Hematopoietic multipotent progenitor cell treated with erythropoietin and hydrocortisone succinate and interleukin-3 and kit ligand, for 15 days (in vitro differentiated cells): ENCODE measurements around the gene PDGFD.

Experiments
- DNase-seq: peaks from one replicate; pipeline ENCODE4 v3.0.0-alpha.2; 2015; ENCODE audit warnings: low spot score

PDGFD gene

DNA sequence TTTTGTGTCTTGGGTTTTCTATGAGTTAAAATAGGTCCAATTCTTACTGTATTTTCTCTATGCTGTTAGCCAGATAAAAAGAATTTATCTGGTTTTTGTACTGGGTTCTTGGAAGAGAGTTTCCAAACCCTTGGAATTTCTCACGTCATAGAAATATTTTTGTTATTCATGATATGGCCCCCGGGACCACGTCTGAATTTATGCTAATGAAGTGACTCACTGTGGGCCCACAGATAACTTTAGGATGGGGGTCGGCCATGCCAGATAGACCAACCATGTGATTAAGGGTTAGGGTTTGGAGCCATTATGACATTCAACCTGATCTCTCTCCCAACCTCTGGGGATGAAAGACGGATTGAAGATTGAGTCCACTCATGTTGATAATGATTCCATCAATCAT is 163.1 kb downstream of the PDGFD start:
- DNase-seq = no peak

- no peak for DNase-seq
Measured at GRCh38 chr11:103998826-103999508, 165.0 kb downstream of the PDGFD start.

DNA sequence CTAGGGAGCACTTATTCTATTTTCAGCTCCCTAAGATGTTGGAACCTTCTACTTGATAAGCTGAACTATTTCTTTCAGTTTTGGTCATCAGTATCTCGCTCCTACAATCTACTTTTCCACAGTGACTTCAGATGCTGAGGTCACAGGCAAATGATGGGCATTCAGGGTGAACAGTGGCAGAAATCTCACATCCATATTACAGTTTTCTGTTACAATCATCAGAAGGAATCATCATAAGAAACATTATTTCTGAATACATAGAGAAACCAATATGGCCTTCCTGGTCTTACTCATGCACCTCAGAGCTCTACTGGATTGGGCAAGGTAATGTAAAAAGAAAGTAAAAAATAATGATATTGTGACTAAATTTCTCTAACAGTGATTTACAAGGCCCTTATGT is 166.9 kb downstream of the PDGFD start:
- DNase-seq = no peak

- DNase-seq = no peak
Measured at GRCh38 chr11:103995896-103996295, 168.1 kb downstream of the PDGFD start.

- DNase-seq = no peak
Measured at GRCh38 chr11:103994518-103994917, 169.4 kb downstream of the PDGFD start.

GRCh38 chr11:103994094-103994493 is 169.9 kb downstream of the PDGFD start:
- no peak for DNase-seq

DNA sequence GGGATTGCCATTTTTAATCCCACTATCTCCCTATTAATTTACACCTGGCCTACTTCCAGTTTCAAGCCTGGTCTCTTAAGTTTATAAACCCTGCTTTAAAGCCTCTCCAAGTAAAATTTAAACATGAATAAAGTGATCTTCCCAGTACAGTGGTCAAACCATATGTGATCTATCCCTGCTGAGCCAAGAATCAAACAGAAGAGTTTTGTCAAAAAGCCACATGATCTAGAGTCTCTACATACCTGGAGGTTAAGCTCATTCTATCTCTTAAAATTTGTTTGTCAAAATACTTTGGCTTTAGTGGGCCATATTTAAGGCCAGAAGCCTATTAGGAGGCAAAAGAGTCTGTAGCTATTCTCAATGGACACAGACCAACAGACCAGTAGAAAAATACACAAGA is 170.4 kb downstream of the PDGFD start:
- DNase-seq = no peak

- no peak for DNase-seq
Measured at GRCh38 chr11:103988595-103988969, 175.4 kb downstream of the PDGFD start.

DNA sequence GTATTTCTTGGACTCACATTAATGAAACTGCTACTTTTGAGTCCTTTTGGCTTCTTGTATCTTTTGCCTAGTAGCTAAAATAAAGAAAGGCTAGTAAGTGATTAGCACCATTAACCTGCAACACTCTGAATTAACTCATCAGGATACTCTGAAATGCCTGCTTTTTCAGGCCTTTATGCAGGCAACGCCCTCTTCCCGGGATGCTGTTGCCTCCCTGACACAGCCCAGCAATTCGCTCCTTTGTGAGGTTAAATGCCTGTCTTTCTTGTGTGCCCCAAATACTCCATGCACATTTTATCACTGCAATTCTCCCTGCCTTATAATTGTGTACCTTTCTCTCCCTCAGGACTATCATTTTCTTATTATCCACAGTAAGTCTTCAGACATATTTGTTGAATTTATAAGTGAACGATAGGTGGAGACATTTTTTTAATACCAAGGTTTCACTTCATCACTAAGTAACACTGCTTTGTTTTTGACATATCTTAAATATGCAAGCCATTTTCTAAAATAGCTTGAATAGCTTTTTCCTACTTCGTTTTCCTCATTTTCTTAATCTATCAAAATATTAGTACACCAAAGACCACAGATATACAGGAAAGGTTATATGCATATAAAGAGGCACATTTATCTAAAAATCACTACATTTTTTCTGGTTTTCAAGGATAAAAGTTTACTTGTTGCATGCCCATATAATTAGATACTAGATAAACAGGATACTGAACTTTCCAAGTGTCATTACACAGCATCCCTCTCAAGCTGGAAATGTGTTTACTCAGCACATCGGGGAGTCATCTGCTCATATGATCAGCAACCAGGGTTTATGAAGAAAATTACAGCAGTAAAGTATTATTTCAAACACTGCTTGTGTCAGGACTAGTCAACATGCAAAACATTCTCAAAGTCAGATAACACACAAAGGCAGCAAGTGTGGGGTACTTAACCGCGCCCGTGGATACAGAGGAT is 176.0 kb downstream of the PDGFD start:
- DNase-seq = no peak

DNA sequence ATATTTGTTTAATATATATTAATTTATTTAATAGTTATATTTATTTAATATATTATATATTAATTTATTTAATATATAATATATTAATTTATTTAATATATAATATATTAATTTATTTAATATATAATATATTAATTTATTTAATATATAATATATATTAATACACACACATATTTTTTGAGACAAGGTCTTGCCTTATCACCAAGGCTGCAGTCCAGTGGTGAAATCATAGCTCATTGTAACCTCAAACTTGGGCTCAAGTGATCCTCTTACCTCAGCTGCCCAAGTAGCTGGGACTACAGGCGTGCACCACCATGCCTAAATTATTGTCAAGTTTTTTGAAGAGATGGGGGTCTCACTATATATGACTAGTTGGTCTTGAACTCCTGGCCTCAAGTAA is 178.9 kb downstream of the PDGFD start:
- no peak for DNase-seq

DNA sequence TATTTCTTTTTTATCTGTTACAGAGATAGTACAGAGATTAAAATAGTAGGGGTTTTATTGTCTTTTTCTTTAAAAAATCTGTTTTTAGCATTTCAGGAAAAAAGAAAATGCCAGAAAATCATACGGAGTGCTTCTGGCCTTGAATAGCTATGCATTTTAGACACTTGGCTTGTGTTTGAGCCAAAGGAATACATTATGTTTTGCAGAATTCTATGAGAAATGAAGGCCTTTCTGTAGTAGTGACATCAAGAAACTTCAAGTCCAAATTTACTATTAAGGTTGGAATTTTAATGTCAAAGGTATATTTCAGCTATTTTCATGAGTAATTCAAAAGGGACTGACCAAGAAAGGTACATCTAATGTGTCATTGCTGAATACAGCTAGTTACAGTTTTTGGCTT is 183.8 kb downstream of the PDGFD start:
- DNase-seq = no peak

DNA sequence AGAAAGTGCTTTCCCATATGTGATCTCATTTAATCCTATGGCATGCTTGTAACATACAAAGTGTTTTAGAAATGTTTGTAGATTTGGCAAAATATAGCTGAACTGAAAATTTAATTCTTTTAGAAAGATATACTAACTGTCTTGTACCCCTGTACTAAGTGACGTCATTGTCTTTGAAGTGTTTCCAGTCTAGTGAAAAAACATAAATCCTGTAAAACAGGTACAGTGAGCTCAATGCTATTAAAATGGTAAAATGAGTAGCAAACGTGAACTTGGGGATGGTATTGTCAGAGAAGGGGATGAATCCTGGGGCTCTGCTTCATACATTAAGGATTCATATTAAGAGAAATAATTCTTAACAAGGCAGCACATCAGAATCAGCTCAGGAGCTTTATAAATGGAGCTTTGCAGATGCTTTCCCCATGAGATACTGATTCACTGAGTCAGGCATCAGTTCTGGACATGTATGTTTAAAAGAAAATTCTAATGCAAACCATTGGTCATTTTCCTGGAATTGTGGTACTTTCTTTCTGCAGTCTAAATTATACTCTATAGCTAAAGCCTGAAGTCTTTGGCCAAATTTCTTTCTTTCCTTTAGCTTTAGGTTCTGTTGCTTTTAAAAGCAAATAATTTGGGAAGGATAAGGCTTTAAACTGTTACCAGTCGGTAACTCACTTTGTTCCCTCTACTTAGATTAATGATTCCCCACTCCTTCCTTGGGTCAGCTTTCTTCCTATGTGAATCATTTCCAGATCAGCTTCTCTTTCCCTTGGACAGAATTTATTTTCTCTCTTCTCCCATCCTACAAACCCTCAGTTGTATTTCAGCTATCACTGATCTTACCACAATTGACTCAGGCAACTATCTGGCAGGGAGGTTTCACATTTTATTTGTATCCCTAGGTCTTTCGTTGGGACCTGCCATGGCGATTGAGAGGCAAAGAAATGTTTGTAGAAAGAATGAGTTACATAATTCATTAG is 185.0 kb downstream of the PDGFD start:
- no peak for DNase-seq

GRCh38 chr11:103972013-103972412 is 191.9 kb downstream of the PDGFD start:
- no peak for DNase-seq

DNA sequence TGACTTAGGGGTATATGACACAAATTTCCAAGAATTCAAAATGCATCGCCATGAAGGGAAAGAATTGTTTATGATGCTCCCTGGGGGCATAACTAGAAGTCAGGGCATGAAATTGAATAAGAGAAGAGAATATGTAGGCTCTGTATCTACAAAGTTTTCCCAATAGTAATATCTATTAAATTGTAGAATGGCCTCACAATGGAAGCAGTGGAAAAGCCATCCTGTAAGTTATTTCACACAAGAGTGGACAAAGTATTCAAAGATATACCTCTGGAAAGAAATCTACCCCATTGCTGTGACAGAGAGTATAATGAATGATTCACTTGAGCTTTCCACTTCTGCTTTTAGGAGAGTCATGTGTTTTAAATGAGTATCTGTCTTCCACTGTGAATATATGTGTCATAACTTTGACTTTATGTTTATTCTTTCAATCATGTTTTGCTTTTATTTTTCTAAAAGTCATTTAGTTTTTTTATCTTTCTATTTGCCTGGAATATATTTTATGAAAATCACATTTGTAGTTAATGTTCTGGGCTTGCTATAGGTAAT is 193.2 kb downstream of the PDGFD start:
- DNase-seq = no peak

DNA sequence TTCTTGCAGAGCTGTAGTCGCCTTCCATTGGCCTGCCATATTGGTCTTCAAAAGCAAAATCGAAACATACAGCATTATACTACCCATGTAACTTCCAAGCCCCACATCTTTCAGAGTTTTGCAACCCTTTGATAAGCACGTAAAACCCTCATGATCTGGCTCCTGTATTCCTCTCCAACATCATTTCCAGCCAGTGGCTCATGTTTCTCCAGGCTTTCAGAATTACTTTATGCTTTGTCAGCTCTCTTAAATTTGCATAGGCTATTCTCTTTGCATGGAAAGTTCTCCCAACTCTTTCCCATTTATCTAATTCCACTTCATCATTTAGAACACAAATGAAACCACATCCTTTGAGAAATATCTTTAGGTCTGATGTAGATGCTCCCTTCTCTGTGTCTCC is 195.3 kb downstream of the PDGFD start:
- no peak for DNase-seq

GRCh38 chr11:103967985-103968384 is 196.0 kb downstream of the PDGFD start:
- DNase-seq = no peak

- no peak for DNase-seq
Measured at GRCh38 chr11:103964390-103964789, 199.6 kb downstream of the PDGFD start.

- no peak for DNase-seq
Measured at GRCh38 chr11:103963648-103964047, 200.3 kb downstream of the PDGFD start.

DNA sequence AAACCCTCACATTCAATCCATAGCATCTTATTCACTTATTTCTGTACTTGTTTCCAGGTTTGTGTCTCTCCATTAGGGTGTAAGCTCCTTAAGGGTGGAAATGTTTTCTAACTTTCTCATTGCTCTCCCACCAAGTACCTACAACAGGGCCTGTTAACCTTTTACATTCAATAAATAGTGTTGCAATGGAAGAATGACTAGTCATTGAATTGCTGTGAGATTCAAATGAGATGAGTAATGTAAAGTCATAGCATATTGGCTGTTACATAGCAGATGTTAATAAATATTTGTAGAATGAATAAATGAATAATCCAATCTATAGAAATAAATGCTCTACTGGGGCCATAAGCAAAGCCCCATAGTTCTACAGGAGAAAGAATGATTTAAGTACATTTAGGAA is 202.9 kb downstream of the PDGFD start:
- no peak for DNase-seq

- DNase-seq = no peak
Measured at GRCh38 chr11:103960108-103960507, 203.8 kb downstream of the PDGFD start.

- DNase-seq = no peak
Measured at GRCh38 chr11:103959279-103959942, 204.5 kb downstream of the PDGFD start.
